Prostate gland (tissue), 2 donors: ENCODE data around the gene TTLL4. TPM values are rescaled to one million over a fixed set of nuclear protein-coding genes. Genes with fewer than 3 reads are reported as not detected.

Source experiments
- DNase-seq: peaks from one replicate; pipeline ENCODE4 v3.0.0-alpha.2; 2019; ENCODE audit warnings: low spot score
- H3K27ac ChIP-seq, 2 donors: fragments of 200-600 bp; sonication (generic); 2 replicates each; pipeline ENCODE4 v1.5.1; 2017 to 2019
- H3K27me3 ChIP-seq: fragments of 200-600 bp; sonication (generic); replicated peaks from 2 replicates; pipeline ENCODE4 v1.5.1; 2019; ENCODE audit not compliant: insufficient read depth
- H3K36me3 ChIP-seq, 2 donors: fragments of 200-600 bp; sonication (generic); 1 replicate in 1 of 2; 2 replicates in 1 of 2; pipeline versions ENCODE4 v1.5.1 to v1.8.1; 2017 to 2019
- H3K4me1 ChIP-seq: fragments of 200-600 bp; sonication (generic); replicated peaks from 2 replicates; pipeline ENCODE4 v1.5.1; 2019
- H3K4me3 ChIP-seq, 2 donors: fragments of 200-600 bp; sonication (generic); 2 replicates each; pipeline ENCODE4 v1.5.1; 2017 to 2019
- H3K9me3 ChIP-seq: fragments of 200-600 bp; sonication (generic); 2 replicates; pipeline ENCODE4 v1.5.1; 2017
- POLR2A ChIP-seq: fragments of 450-650 bp; IDR thresholded peaks from one replicate; pipeline ENCODE4 v1.6.1; 2016; ENCODE audit warnings: antibody characterized with exemption, mild to moderate bottlenecking
- POLR2AphosphoS5 ChIP-seq: sonication (generic); formaldehyde crosslinking; IDR thresholded peaks from one replicate; pipeline ENCODE4 v1.6.1; 2017; ENCODE audit warnings: antibody characterized with exemption
- WGBS: methylation state at CpG from one replicate; pipeline ENCODE4 v1.1.5; 2018; 5-methylcytosine and 5-hydroxymethylcytosine counted together
- intact Hi-C: fragments of 100-400 bp; cut with DNase I; formaldehyde crosslinking; loops from one replicate; pipeline ENCODE4 v1.14.2; 2022
- total RNA-seq, 2 donors: library from RNA; depleted of rRNA; stranded (reverse); fragments of >200 nt; gene quantifications; one replicate each; pipeline ENCODE4 v1.1.0, GENCODE V29; 2016
- TF ChIP-seq, protein P1 (sequence below), 4 experiments: fragments of 200-600 bp in 2 of 4; fragments of 450-650 bp in 2 of 4; sonication (generic) in 2 of 4; IDR thresholded peaks; 1 replicate in 3 of 4; 2 replicates in 1 of 4; pipeline ENCODE4 v1.5.1; 2016 to 2019; ENCODE audit warnings: antibody characterized with exemption in 4 of 4, mild to moderate bottlenecking in 2 of 4, moderate library complexity in 2 of 4

Gene TTLL4
- total RNA-seq, 2 donors from 2014 or later = 21.1 to 63.8 TPM

DNA sequence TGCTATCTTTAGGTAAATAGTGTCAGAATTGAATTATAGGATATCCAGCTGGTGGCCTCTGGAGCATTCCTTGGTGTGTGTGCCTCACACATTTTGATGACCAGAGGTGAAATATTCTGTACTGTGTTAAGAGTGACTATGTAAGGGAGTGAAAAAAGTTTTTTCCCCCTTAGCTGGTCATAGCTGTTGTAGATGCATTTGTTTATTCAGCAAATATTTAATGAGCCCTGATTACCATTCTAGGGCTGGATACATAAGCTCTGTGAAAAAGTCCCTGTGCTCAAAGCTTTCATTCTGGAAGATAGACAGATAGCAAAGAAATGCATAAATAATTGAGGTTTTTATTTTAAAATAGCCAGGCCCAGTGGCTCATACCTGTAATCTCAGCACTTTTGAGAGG, 10.9 kb downstream of the TTLL4 start:
- intact Hi-C loops = no loop called here
- Histone ChIP-seq H3K27ac (no peak overlapping the region), H3K36me3 (no peaks in the 10 kb centered on the region), H3K27me3 (no peaks in the 10 kb centered on the region), H3K4me1 (no peaks in the 10 kb centered on the region), H3K9me3 (no peaks in the 10 kb centered on the region), H3K4me3 (no peak overlapping the region)
- no peak for DNase-seq
- no peak for TF ChIP-seq POLR2A
- no peak for TF ChIP-seq POLR2AphosphoS5
- TF ChIP-seq, protein P1, sequence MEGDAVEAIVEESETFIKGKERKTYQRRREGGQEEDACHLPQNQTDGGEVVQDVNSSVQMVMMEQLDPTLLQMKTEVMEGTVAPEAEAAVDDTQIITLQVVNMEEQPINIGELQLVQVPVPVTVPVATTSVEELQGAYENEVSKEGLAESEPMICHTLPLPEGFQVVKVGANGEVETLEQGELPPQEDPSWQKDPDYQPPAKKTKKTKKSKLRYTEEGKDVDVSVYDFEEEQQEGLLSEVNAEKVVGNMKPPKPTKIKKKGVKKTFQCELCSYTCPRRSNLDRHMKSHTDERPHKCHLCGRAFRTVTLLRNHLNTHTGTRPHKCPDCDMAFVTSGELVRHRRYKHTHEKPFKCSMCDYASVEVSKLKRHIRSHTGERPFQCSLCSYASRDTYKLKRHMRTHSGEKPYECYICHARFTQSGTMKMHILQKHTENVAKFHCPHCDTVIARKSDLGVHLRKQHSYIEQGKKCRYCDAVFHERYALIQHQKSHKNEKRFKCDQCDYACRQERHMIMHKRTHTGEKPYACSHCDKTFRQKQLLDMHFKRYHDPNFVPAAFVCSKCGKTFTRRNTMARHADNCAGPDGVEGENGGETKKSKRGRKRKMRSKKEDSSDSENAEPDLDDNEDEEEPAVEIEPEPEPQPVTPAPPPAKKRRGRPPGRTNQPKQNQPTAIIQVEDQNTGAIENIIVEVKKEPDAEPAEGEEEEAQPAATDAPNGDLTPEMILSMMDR (IDR thresholded peaks at IDR 0.05) = no peak

DNA sequence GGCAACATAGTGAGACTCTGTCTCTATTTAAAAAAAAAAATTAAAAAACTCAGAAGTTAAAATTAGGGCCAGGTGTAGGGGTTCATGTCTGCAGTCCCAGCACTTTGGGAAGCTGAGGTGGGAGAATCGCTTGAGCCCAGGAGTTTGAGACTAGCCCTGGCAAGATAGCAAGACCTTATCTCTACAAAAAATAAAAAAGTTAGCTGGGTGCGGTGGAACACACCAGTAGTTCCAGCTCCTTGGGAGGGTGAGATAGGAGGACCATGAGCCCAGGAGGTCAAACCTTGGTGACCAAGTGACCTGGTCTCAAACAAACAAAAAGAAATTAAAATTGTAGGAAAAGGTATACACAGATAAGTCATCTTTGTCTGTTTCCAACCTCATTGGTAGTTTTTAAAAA, 11.3 kb downstream of the TTLL4 start:
- no peak for TF ChIP-seq POLR2A
- no peak for TF ChIP-seq POLR2AphosphoS5
- TF ChIP-seq, protein P1 (IDR thresholded peaks at IDR 0.05) = no peak
- intact Hi-C loops = no loop called here
- Histone ChIP-seq H3K27ac (no peak overlapping the region), H3K27me3 (no peaks in the 10 kb centered on the region), H3K4me1 (no peaks in the 10 kb centered on the region), H3K36me3 (no peaks in the 10 kb centered on the region), H3K9me3 (no peaks in the 10 kb centered on the region), H3K4me3 (no peak overlapping the region)
- WGBS = 88% methylated on average over 2 of the region's 2 CpGs
- no peak for DNase-seq

DNA sequence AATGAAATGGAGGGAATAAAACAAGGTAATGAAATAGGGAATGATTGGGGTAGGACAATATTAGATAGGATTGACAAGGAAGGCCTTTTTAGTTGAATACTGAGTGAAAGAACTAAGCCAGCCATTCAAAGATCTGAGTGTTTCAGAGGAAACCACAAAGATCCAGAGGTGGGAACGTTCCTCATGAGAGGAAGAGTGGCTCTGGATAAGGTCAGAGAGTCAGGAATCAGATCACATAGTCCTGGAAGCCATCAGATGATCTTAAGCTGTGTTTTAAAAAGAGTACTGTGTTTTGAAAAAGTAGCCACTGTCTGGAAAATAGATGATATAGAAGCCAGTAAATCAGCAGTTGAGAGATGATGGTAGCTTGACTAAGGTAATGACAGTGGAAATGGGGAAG, 11.8 kb downstream of the TTLL4 start:
- no peak for DNase-seq
- H3K4me1 ChIP-seq = no peaks in the 10 kb centered on the region
- no peak overlapping the region for H3K4me3 ChIP-seq
- TF ChIP-seq, protein P1 (IDR thresholded peaks at IDR 0.05) = no peak
- no peak overlapping the region for H3K27ac ChIP-seq
- H3K9me3 ChIP-seq = no peaks in the 10 kb centered on the region
- no peaks in the 10 kb centered on the region for H3K27me3 ChIP-seq
- intact Hi-C loops = no loop called here
- WGBS = 59% methylated on average over 1 of the region's 1 CpG
- H3K36me3 ChIP-seq = no peaks in the 10 kb centered on the region

DNA sequence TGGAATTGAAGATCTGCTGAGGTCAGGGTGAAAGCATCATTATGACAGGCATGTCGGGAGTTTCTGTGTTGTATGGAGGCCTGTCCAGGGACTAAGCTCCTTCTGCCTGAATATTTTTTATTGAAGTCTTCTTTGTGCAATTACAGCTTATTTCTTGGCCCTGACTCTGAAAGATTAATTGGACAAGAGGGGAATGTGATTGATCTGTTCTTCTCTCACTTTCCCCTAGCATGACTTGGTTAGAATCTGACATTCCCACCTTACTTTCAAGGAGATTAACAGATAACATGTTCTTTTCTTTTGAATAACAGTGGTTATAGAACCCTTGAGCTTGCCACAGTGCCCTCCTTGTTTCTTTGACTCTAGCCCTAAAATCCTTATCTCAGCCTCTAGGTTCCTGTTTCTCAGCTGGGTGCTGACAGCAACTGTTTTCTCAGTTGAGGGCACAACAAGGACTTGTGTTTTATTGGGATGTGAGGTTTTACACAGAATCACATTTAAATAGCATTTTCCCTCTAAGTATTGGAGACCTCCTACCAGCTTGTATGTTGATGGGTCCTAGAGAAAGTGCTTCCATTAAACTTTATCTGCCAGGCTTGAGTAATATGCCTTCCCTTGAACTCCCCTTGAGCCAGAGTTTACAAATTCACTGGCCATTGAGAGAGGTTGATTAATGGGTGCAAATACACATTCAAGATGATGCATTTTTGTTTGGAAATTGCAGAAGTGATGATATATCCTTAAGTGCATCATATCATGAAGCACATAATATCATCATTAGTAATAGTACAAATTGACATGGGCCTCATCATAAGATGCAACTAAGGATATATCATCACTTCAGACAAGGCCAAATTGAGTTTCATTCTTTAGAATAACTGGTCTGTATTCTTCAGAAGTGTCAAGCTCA, 12.5 kb downstream of the TTLL4 start:
- no peaks in the 10 kb centered on the region for H3K9me3 ChIP-seq
- H3K36me3 ChIP-seq = no peaks in the 10 kb centered on the region
- H3K27ac ChIP-seq = no peak overlapping the region
- WGBS = 58% methylated on average over 1 of the region's 1 CpG
- intact Hi-C loops = no loop called here
- H3K27me3 ChIP-seq = no peaks in the 10 kb centered on the region
- H3K4me3 ChIP-seq = no peak overlapping the region
- TF ChIP-seq, protein P1 (IDR thresholded peaks at IDR 0.05) = no peak
- no peak for TF ChIP-seq POLR2AphosphoS5
- TF ChIP-seq POLR2A = no peak
- no peaks in the 10 kb centered on the region for H3K4me1 ChIP-seq
- DNase-seq = no peak

DNA sequence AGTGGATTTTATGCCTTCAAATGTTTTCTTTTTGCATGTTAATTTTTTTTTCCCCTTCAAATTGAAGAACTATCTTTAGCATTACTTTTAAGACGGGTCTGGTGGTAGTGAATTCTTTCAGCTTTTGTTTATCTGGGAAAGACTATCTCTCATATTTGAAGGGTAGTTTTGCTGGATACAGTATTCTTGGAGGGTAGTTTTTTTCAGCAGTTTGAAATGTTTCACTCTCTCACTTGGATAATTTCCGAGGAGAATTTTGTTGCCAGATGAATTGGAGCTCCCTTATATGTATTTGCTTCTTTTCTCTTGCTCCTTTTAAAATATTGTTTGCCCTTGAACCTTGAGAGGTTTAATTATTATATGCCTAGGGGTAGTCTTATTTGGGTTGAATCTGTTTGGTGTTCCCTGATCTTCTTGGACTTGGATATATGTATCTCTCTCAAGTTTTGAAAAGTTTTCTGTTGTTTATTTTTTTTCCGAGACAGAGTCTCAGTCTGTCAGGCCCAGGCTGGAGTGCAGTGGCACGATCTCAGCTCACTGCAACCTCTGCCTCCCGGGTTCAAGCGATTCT, 15.5 kb downstream of the TTLL4 start:
- no peak overlapping the region for H3K4me3 ChIP-seq
- TF ChIP-seq POLR2AphosphoS5 (no peak), POLR2A (no peak)
- TF ChIP-seq, protein P1 (IDR thresholded peaks at IDR 0.05) = no peak
- H3K27me3 ChIP-seq = no peaks in the 10 kb centered on the region
- intact Hi-C loops = no loop called here
- 97% methylated on average over 6 of the region's 6 CpGs for WGBS
- H3K27ac ChIP-seq = no peak overlapping the region
- H3K4me1 ChIP-seq = no peaks in the 10 kb centered on the region
- no peaks in the 10 kb centered on the region for H3K36me3 ChIP-seq
- no peak for DNase-seq
- H3K9me3 ChIP-seq = no peaks in the 10 kb centered on the region
